ENCODE measurements around the gene EVI5.
"Not testable (repeated sequence)": the region's sequence is repeated elsewhere in the genome, so short reads cannot be mapped to it uniquely, and the experiment has no call there.

The EVI5 gene

DNA sequence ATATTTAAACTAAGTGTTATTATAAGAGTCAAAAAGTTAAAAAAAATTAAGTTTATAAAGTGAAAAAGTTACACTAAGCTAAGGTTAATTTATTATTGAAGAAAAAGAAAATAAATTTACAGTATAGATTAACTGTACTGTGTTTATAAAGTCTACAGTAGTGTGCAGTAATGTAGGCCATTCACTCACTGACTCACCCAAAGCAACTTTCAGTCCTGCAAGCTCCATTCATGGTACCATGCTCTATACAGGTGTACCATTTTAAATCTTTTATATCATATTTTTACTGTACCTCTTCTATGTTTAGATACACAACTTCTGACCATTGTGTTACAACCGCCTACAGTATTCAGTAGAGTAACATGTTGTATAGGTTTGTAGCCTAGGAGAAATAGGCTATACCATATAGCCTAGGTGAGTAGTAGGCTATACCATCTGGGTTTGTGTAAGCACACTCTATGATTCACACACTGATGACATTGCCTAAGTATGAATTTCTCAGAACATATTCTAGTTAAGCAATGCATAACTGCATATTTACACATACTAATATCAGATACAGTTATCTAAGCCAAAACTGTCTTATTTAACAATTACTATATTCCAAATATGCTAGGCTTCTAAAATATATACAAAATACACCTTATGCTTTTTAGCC is 217.6 kb downstream of the EVI5 start:
- no peak for DNase-seq

DNA sequence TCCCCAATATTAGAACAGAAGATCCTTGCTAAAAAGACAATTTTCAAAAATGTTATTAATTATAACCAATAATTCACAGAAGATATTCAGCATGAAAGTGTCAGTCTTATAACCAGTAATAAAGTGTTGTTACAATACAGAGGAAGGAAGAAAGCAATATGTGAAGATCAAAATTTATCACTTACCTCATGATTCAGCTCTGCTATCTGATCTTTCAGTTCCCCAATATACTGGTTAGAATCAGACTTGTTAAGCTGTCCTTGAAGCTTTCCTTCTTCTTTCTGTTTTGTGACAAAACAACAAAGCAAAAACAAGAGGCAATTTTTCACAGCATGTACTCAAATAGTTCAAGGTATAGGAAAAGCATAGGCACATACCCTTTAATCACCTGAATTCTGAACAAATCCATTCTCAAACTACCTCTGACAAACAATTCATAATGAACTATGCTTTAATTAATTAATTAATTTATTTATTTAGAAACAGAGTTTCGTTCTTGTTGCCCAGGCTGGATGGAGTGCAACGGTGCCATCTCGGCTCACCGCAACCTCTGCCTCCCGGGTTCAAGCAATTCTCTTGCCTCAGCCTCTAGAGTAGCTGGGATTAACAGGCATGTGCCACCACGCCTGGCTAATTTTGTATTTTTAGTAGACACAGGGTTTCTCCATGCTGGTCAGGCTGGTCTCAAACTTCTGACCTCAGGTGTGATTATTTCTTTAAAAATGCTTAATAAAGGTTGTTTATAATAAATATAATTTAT is 221.3 kb downstream of the EVI5 start:
- DNase-seq: no peak

DNA sequence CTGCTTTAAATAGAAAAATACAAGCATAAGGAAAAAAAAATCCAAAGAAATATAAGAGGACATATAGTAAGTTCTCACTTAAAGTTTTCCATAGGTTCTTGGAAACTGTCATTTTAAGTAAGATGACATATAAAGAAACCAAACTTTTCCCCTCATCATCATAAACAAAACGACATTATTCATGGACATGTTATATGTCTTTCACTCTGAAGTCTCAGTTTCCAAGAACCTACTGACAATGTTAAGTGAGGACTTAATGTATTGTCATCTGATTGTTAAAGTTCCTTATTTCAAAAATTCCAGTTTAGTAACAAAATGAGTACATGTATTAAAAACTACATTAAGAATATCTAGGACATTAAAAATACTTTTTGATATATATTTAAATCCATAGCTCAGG is 228.6 kb downstream of the EVI5 start:
- DNase-seq: no peak

DNA sequence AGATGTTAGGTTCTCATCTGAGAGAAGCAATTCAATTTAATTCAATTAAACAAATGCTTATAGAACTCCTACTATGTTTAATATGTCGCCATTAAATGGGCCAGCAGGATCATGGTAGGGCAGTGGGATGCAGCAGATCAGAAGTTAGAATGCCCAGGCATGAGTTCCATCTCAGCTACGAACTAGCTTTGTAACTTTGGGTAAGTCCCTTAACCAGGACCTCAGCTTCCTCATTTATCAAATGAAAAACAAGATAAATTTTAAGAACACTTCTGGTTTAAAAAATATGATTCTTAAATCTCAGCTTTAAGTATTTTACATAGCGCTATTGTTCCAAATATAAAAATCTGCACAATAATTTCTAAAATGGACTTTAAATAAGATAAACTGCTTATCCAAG is 230.7 kb downstream of the EVI5 start:
- DNase-seq: no peak

DNA sequence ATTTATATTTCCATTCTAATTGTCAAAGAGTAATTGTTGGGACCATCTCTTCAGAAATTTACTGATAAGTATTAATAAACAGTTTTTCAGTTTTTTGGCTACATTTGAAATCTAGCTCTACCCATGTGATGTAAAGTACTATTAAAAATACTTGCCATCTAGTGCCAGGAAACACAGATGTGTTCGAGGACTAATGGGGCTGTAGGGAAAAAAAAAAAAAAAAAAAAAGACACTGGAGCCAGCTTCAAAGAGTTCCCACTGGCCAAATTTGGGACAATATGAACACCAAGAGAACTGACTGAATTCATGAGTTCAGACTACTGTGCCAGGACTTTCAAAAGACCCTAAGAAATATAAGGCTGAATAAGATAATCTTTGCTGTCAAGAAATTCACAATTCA is 233.0 kb downstream of the EVI5 start:
- no peak for DNase-seq

DNA sequence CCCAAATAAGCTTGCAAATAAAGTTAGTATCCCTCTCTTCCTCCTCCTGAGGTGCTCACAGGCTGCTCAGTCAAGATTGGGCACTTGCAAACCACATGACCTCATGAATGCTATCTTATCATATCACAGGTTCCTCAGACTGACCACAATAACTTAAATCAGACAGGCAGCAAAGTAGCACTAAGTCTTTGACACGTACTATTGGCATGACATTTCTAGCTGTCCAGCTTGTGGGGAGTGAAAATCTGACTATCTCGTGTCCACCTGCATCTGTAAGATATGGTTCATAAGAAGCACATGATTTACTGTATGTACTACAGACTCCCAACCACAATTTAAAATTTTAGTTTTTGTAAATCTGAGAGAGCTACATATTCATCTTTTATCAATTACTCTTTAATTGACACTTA is 240.1 kb downstream of the EVI5 start:
- DNase-seq: no peak

DNA sequence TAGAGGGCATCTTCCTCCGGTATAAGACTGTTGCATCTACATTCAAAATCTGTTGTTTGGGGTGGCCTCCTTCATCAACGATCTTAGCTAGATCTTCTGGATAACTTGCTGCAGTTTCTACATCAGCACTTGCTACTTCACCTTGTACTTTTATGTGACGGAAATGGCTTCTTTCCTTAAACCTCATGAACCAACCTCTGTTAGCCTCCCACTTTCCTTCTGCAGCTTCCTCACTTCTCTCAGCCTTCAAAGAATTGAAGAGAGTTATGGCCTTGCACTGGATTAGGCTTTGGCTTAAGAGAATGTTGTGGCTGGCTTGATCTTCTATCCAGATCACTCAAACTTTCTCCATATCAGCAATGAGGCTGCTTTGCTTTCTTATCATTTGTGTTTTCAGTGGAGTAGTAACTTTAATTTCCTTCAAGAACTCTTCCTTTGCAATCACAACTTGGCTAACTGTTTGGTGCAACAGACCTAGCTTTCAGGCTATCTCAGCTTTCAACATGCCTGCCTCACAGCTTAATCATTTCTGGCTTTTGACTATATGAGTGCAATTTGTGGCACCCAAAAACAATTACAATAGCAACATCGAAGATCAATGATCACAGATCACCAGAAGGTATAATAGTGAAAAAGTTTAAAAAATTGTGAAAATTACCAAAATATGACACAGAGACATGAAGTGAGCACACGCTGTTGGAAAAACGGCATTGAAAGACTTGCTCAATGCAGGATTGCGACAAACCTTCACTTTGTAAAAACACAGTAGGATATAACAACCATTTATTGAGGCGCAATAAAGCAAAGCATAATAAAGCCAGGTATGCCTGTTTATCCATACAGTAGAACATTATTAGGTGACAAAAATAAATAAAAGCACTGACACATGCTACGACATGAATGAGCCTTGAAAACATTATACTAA is 241.5 kb downstream of the EVI5 start:
- DNase-seq: no peak

DNA sequence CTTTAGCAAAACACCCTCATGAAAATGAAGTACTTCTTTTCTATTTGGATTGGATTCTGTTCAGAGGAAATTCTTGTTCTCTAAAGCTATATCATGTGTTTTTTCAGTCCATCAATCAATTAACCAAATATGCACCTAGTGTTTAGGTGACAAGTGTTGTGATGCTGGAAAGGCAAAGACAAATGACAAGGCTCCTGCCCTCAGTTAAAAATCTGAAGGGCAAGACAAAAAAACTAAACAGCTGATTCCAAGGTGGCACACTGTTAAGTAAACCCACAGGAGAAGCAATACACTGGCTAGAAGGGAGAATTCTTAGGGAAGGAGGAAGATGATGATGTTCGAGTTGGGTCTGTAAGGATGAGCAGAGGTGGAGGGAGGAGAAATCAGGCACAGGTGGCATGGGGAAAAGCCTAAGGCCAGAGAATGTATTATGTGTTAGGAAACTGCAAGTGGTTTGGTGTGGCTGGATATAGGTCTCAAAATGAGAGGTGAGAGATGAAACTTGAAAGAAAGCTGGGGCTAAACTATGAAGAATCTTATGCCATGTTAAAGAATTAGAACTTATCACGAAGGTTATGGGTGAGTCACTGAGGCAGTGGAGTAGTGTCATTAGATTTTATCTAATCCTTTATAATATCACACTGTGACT is 246.4 kb downstream of the EVI5 start:
- DNase-seq: no peak

DNA sequence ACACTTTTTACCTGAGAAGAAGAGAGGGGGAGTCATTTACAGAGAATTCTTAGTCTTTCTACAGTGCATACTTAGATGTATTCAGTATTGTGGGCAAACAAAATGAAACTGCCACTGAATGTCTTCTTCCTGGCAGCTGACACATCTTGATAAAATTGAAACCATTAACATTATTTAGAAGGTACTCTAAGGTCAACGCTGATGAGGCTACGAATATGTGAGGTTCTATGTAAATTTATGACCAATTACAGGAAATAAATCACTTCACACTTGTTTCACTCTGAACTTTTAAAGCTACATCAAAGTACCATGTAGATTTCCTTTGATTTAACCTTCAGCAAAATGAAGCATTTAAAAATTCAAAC is 246.9 kb downstream of the EVI5 start:
- no peak for DNase-seq

DNA sequence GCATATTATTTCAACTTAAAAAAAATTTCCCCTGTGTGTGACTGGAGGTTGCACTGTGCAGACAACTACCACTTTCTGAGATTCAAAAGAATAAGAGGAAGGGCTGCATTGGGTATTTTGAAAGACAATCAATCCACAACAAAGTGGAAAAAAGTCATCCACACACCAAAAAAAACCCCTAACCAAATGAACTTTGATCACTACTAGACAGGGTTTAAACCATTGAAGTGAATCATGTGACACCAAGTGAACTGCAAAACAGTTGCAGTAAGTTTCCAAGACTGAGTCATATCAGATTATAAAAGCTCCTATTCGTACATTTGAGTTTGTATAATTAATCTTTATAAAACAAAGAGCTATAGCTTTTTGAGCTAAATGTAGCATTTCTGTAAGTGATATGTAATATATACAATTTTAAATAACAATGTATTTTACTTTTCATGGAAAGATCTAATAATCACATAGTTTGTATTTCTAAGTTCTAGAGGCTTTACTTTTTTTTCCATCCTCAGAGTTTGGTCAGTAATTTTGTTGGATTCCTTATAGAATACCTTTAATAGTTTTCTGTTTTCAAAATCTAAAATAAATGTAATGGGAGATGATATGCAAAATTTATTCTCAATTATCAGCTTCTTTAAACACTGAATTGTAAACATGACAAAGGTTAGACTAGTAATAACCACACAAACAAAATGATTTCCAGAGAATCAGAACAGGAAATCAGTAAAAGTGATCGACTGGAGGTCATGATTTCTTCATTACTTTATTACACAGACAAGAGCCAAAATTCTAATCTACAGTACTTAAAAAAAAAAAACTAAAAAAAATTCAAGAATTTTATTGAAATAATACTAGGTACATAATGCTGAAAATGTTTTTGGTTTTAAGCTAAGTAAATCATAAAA is 247.7 kb downstream of the EVI5 start:
- DNase-seq: no peak

DNA sequence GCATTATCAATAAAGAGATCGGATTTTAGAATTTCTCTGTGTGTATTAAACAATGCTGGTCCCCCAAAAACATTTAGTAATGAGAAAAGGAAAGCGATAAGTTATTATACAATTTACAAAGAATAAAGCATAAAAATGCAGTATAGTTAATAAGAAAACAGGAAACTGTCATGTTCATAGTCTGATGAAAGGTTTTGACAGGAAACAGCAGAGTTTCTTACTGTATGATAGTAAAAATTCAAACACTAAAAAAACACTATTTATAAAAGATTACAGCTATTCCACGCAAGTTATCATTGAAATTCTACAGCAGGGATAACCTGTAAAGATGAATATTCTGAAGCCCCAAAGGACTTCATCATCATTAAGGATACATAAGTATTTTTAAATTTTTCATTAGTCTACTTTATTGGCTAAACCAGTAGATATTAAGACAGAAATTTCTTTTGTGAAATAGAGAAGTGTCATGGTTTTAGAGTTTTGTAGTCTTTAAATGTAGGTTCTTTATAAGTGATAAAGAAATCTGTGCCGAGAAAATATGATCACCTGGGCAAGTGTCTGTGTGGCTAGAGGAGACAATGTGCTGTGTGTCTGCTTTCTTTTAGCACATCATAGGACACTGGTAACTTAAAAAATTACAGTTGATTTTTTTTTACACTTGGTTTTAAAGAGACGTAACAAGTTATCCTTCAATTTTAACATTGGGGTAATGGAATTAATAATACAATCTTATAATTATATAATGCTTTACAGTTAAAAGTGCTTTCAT is 248.5 kb downstream of the EVI5 start:
- no peak for DNase-seq

DNA sequence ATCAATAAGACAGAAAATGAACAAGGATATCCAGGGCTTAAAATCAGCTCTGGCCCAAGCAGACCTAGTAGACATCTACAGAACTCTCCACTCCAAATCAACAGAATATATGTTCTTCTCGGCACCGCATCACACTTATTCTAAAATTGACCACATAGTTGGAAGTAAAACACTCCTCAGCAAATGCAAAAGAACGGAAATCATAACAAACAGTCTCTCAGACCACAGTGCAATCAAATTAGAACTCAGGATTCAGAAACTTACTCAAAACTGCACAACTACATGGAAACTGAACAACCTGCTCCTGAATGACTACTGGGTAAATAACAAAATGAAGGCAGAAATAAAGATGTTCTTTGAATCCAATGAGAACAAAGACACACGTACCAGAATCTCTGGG is 252.5 kb downstream of the EVI5 start:
- not testable (repeated sequence) for DNase-seq

DNA sequence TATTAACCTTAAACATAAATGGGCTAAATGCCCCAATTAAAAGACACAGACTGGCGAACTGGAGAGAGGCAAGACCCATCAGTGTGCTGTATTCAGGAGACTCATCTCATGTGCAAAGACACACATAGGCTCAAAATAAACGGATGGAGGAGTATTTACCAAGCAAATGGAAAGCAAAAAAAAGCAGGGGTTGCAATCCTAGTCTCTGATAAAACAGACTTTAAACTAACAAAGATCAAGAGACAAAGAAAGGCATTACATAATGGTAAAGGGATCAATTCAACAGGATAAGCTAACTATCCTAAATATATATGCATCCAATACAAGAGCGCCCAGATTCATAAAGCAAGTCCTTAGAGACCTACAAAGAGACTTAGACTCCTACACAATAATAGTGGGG is 253.0 kb downstream of the EVI5 start:
- DNase-seq: not testable (repeated sequence)

DNA sequence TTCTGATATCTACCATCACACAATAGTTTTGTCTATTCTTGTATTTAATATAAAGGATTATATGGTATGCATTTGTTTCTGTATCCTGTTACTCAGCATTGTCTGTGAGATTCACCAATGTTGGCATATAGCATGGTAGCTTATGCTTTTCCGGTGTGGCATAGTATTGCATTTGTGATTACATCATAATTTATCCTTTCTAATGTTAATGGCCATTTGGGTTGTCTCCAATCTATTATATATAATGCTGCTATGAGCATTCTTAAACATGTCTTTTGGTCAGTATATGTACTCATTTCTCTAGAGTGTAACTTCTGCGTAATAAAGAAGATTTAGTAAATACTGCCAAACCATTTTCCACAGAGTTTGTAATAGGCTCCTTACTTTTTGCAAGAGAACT is 257.2 kb downstream of the EVI5 start:
- no peak for DNase-seq

DNA sequence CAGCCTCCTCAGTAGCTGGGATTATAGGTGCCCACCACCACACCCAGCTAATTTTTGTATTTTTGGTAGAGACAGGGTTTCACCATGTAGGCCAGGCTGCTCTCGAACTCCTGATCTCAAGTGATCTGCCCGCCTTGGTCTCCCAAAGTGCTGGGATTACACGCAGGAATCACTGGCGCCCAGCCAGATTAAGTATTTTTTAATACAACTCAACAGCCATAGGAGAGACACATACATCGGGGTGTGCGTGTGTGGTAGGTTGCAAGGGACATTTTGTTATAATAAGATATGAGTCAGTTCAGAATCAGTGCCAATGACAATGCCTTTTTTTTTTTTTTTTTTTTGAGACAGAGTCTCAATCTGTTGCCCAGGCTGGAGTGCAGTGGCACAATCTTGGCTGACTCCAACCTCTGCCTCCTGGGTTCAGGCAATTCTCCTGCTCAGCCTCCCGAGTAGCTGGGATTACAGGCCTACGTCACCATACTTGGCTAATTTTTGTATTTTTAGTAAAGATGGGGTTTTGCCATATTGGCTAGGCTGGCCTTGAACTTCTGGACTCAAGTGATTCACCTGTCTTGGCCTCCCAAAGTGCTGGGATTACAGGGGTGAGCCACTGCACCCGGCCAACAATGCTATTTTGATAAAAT is 259.8 kb downstream of the EVI5 start:
- DNase-seq: not testable (repeated sequence)

DNA sequence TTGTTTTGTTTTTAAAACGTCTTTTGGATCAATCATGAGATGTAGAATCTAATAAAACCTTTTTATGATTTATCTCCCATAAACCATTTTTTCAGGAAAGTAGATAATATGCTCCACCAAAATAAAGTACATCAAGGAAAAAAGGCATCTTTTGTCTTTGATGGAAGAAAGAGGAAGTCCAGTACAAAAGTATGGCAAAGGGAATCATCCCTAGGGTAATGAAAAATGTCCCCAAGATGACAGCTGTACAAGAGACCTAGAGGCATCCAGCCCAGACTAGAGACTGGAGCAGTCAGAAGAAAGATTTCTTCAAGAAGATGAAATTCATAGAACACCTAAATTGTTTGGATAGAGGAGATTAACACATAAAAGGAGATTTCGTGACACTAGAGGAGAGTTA is 265.9 kb downstream of the EVI5 start:
- DNase-seq: no peak

DNA sequence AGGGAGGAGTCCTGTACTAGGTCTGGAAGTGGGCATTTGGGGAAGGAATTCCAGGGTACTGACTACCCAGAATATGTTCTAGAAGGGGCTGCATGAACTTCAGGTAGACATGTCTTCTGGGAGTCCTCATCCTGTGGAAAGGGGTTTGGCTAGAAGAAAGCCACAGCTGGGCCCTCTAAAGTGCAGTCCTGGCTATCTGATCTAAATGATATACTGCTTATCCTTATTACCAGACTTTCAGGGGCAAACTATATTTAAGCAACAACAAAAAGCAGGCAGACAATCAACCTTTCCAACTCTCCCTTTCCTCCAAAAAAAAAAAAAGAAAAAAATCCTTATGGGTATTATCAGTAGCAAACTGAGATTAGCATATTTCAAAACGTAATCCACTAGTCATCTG is 268.3 kb downstream of the EVI5 start:
- DNase-seq: no peak

DNA sequence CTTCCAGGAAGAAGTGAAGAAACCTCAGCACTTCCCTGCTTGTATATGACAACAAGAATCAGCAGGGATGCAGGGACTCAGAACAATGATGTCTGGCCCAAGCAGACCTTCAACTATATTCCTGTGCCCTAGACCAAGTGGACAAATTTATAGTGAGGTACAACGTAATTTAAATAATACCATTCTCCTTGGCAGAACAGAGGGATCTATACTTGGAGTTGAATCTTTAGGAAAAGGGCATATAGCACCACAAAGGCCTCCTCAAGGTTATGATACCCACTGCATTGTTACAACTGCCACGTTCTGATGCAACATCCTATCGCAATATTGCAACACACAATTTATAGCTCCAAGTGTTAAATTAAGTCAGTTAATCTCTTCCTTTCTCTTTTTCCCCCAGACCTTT is 269.1 kb downstream of the EVI5 start:
- no peak for DNase-seq

DNA sequence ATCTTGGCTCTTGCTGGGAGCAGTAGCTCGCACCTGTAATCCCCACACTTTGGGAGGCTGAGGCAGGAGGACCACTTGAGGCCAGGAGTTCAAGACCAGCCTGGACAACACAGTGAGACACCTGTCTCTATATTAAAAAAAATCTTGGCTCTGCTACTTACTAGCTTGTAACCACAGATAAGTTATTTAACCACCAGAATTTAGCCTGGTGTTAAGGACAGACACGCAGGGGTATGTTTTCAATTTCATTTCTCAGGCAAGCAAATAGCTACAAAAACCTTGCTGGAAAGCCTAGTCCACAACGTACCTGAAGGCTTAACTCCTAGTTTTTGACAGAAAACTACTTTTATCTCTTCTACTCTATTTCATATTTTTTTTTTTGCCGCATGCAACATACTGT is 273.4 kb downstream of the EVI5 start:
- no peak for DNase-seq

DNA sequence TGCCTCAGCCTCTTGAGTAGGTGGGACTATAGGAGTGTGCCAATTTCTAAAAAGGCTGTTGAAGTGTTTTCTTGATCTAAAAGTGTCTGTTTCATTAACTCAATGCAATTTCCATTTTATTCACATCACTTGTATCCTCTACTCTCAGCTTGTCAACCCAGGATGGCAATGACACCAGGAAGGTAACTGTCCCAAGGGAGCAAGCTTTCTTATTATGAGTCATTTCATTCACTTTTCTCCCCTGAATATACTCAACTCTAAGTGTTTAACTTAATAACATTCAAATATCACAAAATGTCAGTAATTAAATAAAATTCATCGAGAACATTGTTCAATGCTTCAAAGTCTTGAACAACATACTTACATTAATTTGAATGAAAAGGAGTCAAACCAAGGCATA is 275.3 kb downstream of the EVI5 start:
- no peak for DNase-seq

All from NCI-H1436 treated with DMSO at 0.1 percent for 48 hours (cell line).